ENCODE measurements around the gene GABRG3. TPM values are rescaled to one million over a fixed set of nuclear protein-coding genes. Genes with fewer than 3 reads are reported as not detected.

The GABRG3 gene
- total and polyA plus RNA-seq, 9 of the 15 experiments (the other 6 are each of a cell fraction or from before 2014, with no cell fraction given), result 4.0 to 15.1 (median 11.2) TPM

- intact Hi-C loops (cut with micrococcal nuclease) (no loop called here), in situ Hi-C loops (cut with MboI) (no loop called here)
- Histone ChIP-seq H3K79me2 (ENCODE audit: control insufficient read depth, insufficient read depth, low read length) (no peaks in the 10 kb centered on the region), H3K36me3 (ENCODE audit: control insufficient read depth, insufficient read depth, low read length) (no peaks in the 10 kb centered on the region; the same call in 2 of the 3 replicates), H3K4me3 (no peak overlapping the region), H3K9me1 (ENCODE audit: control insufficient read depth, insufficient read depth, low read length) (no peaks in the 10 kb centered on the region), H3K4me1 (replicated peaks in 1 of 2; ENCODE audit: control insufficient read depth in 2 of 2, insufficient read depth in 2 of 2, low read length in 2 of 2) (peaks cover 0 to 18% of the 10 kb centered on the region in 2 experiments; a peak in 2 of 5 replicates), H3K27me3 (ENCODE audit: control insufficient read depth in 2 of 2, insufficient read depth in 2 of 2, low read length in 2 of 2) (no peaks in the 10 kb centered on the region), H3K9me3 (replicated peaks; ENCODE audit: control insufficient read depth, insufficient read depth, low read depth, low read length) (no peaks in the 10 kb centered on the region), H4K20me1 (replicated peaks; ENCODE audit: control insufficient read depth, insufficient read depth, low read length) (0 out of 2 replicates have a peak, but pooled peaks cover 4% of the 10 kb centered on the region), H3K27ac (ENCODE audit: extremely low read depth, low read depth, low read length) (no peak overlapping the region), H3K4me2 (ENCODE audit: insufficient read depth, low read length) (no peak overlapping the region), H3K9ac (ENCODE audit: insufficient read depth in 1 of 2, low read depth in 2 of 2, low read length in 2 of 2) (no peak overlapping the region), H2AFZ (ENCODE audit: low read depth, low read length) (no peak overlapping the region)
- ChIA-PET POLR2A (interaction anchor here (0.6 kb wide), 1 partner anchor 12 kb away, joined by 5 read pairs; no protein-coding TSS in a partner anchor), CTCF (ENCODE audit: low intra/inter-chr PET ratio) (no interaction called here)
- ATAC-seq (no peak), FAIRE-seq (no peak), DNase-seq (ENCODE audit: extremely low read depth in 1 of 4, low spot score in 3 of 4) (no peak)
- BruUV-seq (replicated peaks), result no TSS peak
- 29% methylated on average over 6 of the region's 6 CpGs for WGBS (ENCODE audit: insufficient coverage, low coverage, missing lambda C conversion rate)
- TF ChIP-seq CBX1 (IDR thresholded peaks at IDR 0.05; ENCODE audit: low read depth), result no peak
- no peak for TF ChIP-seq CHD7 (IDR thresholded peaks at IDR 0.05; ENCODE audit: low read depth, low read length)
- TF ChIP-seq ZNF280B (CRISPR knock-in tag; IDR thresholded peaks at IDR 0.05), result no peak
- no peak for TF ChIP-seq MEF2A (IDR thresholded peaks at IDR 0.05; ENCODE audit: control insufficient read depth, low read depth, low read length)
- 0 out of 2 replicates have a peak, but pooled peaks have one; percentile 3 for TF ChIP-seq USF2 (CRISPR knock-in tag; IDR thresholded peaks at IDR 0.05)
Observed at GRCh38 chr15:27456807-27457206, 485.8 kb downstream of the GABRG3 start.

Data from K562 (cell line).